D721Med (cell line): ENCODE measurements around the gene NECAB2.

Experiments
- DNase-seq: peaks from one replicate; pipeline ENCODE4 v3.0.0; 2011; ENCODE audit warnings: low spot score; ENCODE audit not compliant: insufficient read length
- FAIRE-seq: peaks from 2 replicates; lab custom pipeline; 2011; peaks lifted over from hg19 to GRCh38; lab: Jason Lieb, UNC
- CTCF ChIP-seq: IDR thresholded peaks from 2 replicates; pipeline ENCODE4 v1.5.1; 2012; ENCODE audit warnings: mild to moderate bottlenecking, control low read depth; ENCODE audit not compliant: insufficient read depth; ENCODE audit errors: missing control alignments

Gene NECAB2

GRCh38 chr16:83990492-83990891 lies 22.4 kb downstream of the NECAB2 start:
- FAIRE-seq: no peak

GRCh38 chr16:83992624-83993023 lies 24.6 kb downstream of the NECAB2 start:
- FAIRE-seq: no peak
- no peak for DNase-seq

More at GRCh38 chr16:83990492-83990891, 22.4 kb downstream of the NECAB2 start:
- TF ChIP-seq CTCF: no peak
- DNase-seq: no peak

GRCh38 chr16:83994087-83994486 lies 26.0 kb downstream of the NECAB2 start:
- no peak for FAIRE-seq
- DNase-seq: no peak
- no peak for TF ChIP-seq CTCF

More at GRCh38 chr16:83992624-83993023, 24.6 kb downstream of the NECAB2 start:
- no peak for TF ChIP-seq CTCF

DNA sequence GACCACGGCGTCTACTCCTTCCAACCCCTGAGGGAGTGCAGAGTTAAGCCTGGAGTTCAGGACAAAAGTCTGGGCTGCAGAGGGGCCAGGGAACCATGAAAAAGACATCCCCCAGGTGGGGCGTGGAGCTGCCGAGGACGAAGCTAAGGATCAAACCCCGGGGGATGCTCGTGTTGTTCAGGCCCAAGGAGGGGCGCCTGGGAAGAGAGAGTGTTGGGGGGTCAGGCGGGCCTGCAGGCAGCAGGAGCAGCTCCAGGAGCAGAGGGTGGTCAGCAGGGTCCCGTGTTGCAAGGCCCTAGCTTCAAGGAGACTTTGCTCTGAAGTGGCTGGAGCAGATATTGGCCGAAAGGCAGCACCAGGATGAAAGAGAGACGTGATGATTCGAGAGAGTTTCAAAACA lies 26.7 kb downstream of the NECAB2 start:
- TF ChIP-seq CTCF: no peak
- no peak for FAIRE-seq
- no peak for DNase-seq

DNA sequence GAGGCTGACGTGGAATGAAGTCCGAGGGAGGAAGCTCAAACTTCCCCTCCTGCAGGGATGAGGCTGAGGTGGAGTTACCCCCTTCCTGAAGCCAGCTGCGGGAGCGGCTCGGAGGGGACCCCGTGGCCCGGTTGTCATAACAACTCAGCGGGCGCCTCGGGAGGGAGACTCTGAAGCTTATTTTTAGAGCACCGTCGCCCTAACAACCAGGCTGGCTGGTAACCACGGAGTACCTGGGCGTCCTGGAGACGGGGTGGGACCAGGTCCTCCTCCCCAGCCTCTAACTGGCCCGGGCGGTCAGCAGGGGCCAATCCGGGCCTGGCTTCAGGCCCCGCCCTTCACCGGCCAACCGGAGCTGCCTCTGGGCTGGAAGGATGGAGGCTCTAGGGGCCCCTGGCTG lies 27.7 kb downstream of the NECAB2 start:
- DNase-seq (no peak), FAIRE-seq (no peak)
- TF ChIP-seq CTCF: no peak

- FAIRE-seq (no peak), DNase-seq (no peak)
- TF ChIP-seq CTCF: no peak
Measured at GRCh38 chr16:83996481-83997252, 28.6 kb downstream of the NECAB2 start.

- FAIRE-seq: no peak
- no peak for TF ChIP-seq CTCF
- no peak for DNase-seq
Measured at GRCh38 chr16:83998091-83998490, 30.0 kb downstream of the NECAB2 start.
